Loucy (cell line): Measurements from ENCODE around the gene PCNP.
A peak's percentile ranks its signal among the peaks of the same experiment; 100 is the strongest.
"Not testable (repeated sequence)": the region's sequence is repeated elsewhere in the genome, so short reads cannot be mapped to it uniquely, and the experiment has no call there.

Experiments
- H2AFZ ChIP-seq: fragments of 200-600 bp; sonication (generic); 2 replicates; pipeline ENCODE4 v1.6.0; 2016; ENCODE audit warnings: antibody characterized with exemption, mild to moderate bottlenecking, low read length, moderate library complexity
- H3F3A ChIP-seq: fragments of 200-600 bp; 2 replicates; pipeline ENCODE4 v1.6.0; 2016; ENCODE audit warnings: antibody characterized with exemption, low read depth, mild to moderate bottlenecking
- H3K27me3 ChIP-seq: fragments of 200-600 bp; sonication (generic); 2 replicates; pipeline ENCODE4 v1.6.1; 2014; ENCODE audit warnings: low read length, mild to moderate bottlenecking; ENCODE audit not compliant: insufficient read depth, poor library complexity, severe bottlenecking
- H3K36me3 ChIP-seq: fragments of 200-600 bp; sonication (generic); 2 replicates; pipeline ENCODE4 v1.6.1; 2016; ENCODE audit warnings: low read length; ENCODE audit not compliant: insufficient read depth
- H3K4me1 ChIP-seq: fragments of 200-600 bp; sonication (generic); 2 replicates; pipeline ENCODE4 v1.5.1; 2014; ENCODE audit warnings: low read length, mild to moderate bottlenecking; ENCODE audit not compliant: insufficient read depth, poor library complexity, severe bottlenecking
- H3K4me2 ChIP-seq: fragments of 200-600 bp; sonication (generic); 2 replicates; pipeline ENCODE4 v1.6.0; 2014; ENCODE audit warnings: antibody characterized with exemption, low read length, low read depth, mild to moderate bottlenecking; ENCODE audit not compliant: poor library complexity, severe bottlenecking
- H3K4me3 ChIP-seq: fragments of 200-600 bp; sonication (generic); 2 replicates; pipeline ENCODE4 v1.5.1; 2014; ENCODE audit warnings: low read length, mild to moderate bottlenecking, mixed read lengths; ENCODE audit not compliant: poor library complexity, severe bottlenecking
- H3K79me2 ChIP-seq: fragments of 200-600 bp; sonication (generic); 2 replicates; pipeline ENCODE4 v1.6.1; 2014; ENCODE audit warnings: low read length; ENCODE audit not compliant: insufficient read depth
- H3K9ac ChIP-seq: fragments of 200-600 bp; sonication (generic); 2 replicates; pipeline ENCODE4 v1.6.0; 2014; ENCODE audit warnings: mild to moderate bottlenecking, low read depth, low read length, moderate library complexity; ENCODE audit not compliant: poor library complexity, severe bottlenecking
- H3K9me2 ChIP-seq: fragments of 200-600 bp; sonication (generic); replicated peaks from 2 replicates; pipeline ENCODE4 v1.6.1; 2016; ENCODE audit warnings: low read depth, low read length, mixed read lengths
- H3K9me3 ChIP-seq: fragments of 200-600 bp; sonication (generic); 2 replicates; pipeline ENCODE4 v1.6.1; 2014; ENCODE audit warnings: mild to moderate bottlenecking, antibody characterized with exemption, low read length, low read depth; ENCODE audit not compliant: insufficient read depth
- H4K20me1 ChIP-seq: fragments of 200-600 bp; sonication (generic); 2 replicates; pipeline ENCODE4 v1.6.0; 2014; ENCODE audit warnings: antibody characterized with exemption, low read length, mild to moderate bottlenecking; ENCODE audit not compliant: insufficient read depth, poor library complexity, severe bottlenecking
- CTCF ChIP-seq: fragments of 200-600 bp; sonication (generic); conservative IDR thresholded peaks from 2 replicates; pipeline ENCODE4 v1.5.1; 2014; ENCODE audit warnings: mild to moderate bottlenecking, antibody characterized with exemption, low read length
- EZH2phosphoT487 ChIP-seq: fragments of 200-600 bp; IDR thresholded peaks from 2 replicates; pipeline ENCODE4 v1.6.1; 2018; ENCODE audit warnings: antibody characterized with exemption, mild to moderate bottlenecking, moderate library complexity, borderline replicate concordance

Gene PCNP

GRCh38 chr3:101536266-101536665, 37.7 kb upstream of the PCNP start:
- no peaks in the 10 kb centered on the region for H3K9me3 ChIP-seq
- no peaks in the 10 kb centered on the region for H3K27me3 ChIP-seq
- H3K4me1 ChIP-seq, result peaks cover 12% of the 10 kb centered on the region
- no peak overlapping the region for H3K4me2 ChIP-seq
- no peaks in the 10 kb centered on the region for H3K36me3 ChIP-seq
- no peak overlapping the region for H3K4me3 ChIP-seq
- no peak overlapping the region for H3K9ac ChIP-seq
- H3K79me2 ChIP-seq, result no peaks in the 10 kb centered on the region
- no peak for TF ChIP-seq EZH2phosphoT487
- no peak for TF ChIP-seq CTCF
- no peaks in the 10 kb centered on the region for H3F3A ChIP-seq
- H4K20me1 ChIP-seq, result no peaks in the 10 kb centered on the region
- no peak overlapping the region for H2AFZ ChIP-seq
- H3K9me2 ChIP-seq, result no peaks in the 10 kb centered on the region

GRCh38 chr3:101536955-101537354, 37.0 kb upstream of the PCNP start:
- not testable (repeated sequence) for H3F3A ChIP-seq, H3K4me3 ChIP-seq, H3K4me2 ChIP-seq, H3K4me1 ChIP-seq, H2AFZ ChIP-seq, H4K20me1 ChIP-seq, H3K9me2 ChIP-seq, H3K9me3 ChIP-seq, H3K79me2 ChIP-seq, H3K27me3 ChIP-seq, H3K36me3 ChIP-seq, H3K9ac ChIP-seq

- peak overlapping the region; percentile 46 for H3K9ac ChIP-seq
- TF ChIP-seq EZH2phosphoT487 (no peak), CTCF (no peak)
These were observed 31.0 kb upstream of the PCNP start for GRCh38 chr3:101542957-101543356.

GRCh38 chr3:101544161-101544850, 29.7 kb upstream of the PCNP start:
- Histone ChIP-seq H3K4me3 (no peak overlapping the region), H3K4me1 (peaks cover 24% of the 10 kb centered on the region), H3K4me2 (peak overlapping the region; percentile 28), H3K36me3 (no peaks in the 10 kb centered on the region), H4K20me1 (no peaks in the 10 kb centered on the region), H3K9me2 (no peaks in the 10 kb centered on the region), H3K79me2 (no peaks in the 10 kb centered on the region), H2AFZ (no peak overlapping the region), H3K9me3 (no peaks in the 10 kb centered on the region), H3F3A (no peaks in the 10 kb centered on the region), H3K27me3 (no peaks in the 10 kb centered on the region), H3K9ac (no peak overlapping the region)
- TF ChIP-seq CTCF, result peak; percentile 56
- TF ChIP-seq EZH2phosphoT487, result no peak

More at GRCh38 chr3:101542957-101543356, 31.0 kb upstream of the PCNP start:
- H3K4me3 ChIP-seq, result peak overlapping the region; percentile 1
- no peaks in the 10 kb centered on the region for H3F3A ChIP-seq
- H3K9me3 ChIP-seq, result no peaks in the 10 kb centered on the region
- no peaks in the 10 kb centered on the region for H4K20me1 ChIP-seq
- peak overlapping the region; percentile 45 for H3K4me2 ChIP-seq
- H3K36me3 ChIP-seq, result no peaks in the 10 kb centered on the region
- no peaks in the 10 kb centered on the region for H3K27me3 ChIP-seq
- no peaks in the 10 kb centered on the region for H3K79me2 ChIP-seq
- no peaks in the 10 kb centered on the region for H3K9me2 ChIP-seq
- H2AFZ ChIP-seq, result peak overlapping the region; percentile 71
- peaks cover 24% of the 10 kb centered on the region for H3K4me1 ChIP-seq
